RPMI8226 (cell line): ENCODE measurements around the gene NLRP3.
"Not testable (repeated sequence)": the region's sequence is repeated elsewhere in the genome, so short reads cannot be mapped to it uniquely, and the experiment has no call there.

Experiments used
- DNase-seq: peaks from one replicate; pipeline ENCODE4 v3.0.0-alpha.2; 2015

NLRP3 gene

GRCh38 chr1:247415423-247416361 lies at the start of gene NLRP3:
Gene NLRP3 (plus strand): TSS chr1:247416173. CDS start chr1:247418801, 2,628 bp downstream.
- DNase-seq = peak; percentile 73

GRCh38 chr1:247366345-247366744 lies 49.6 kb upstream of the NLRP3 start:
- not testable (repeated sequence) for DNase-seq

DNA sequence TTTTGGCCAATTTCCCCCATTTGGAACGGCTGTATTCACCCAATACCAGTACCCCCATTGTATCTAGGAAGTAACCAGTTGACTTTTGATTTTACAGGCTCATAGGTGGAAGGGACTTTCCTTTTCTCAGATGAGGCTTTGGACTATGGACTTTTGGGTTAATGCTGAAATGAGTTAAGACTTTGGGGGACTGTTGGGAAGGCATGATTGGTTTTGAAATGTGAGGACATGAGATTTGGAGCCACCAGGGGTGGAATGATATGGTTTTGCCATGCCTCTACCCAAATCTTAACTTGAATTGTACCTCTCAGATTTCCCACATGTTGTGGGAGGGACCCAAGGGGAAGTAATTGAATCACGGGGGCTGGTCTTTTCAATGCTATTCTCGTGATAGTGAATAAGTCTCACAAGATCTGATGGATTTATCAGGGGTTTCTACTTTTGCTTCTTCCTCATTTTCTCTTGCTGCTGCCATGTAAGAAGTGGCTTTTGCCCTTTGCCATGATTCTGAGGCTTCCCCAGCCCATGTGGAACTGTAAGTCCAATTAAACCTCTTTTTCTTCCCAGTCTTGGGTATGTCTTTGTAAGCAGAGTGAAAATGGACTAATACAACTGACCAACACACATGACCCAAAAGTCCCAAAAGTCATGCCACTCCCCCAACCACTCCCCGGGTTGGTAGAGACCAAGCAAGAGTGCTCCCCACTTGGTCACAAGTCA lies 48.9 kb upstream of the NLRP3 start:
- no peak for DNase-seq

DNA sequence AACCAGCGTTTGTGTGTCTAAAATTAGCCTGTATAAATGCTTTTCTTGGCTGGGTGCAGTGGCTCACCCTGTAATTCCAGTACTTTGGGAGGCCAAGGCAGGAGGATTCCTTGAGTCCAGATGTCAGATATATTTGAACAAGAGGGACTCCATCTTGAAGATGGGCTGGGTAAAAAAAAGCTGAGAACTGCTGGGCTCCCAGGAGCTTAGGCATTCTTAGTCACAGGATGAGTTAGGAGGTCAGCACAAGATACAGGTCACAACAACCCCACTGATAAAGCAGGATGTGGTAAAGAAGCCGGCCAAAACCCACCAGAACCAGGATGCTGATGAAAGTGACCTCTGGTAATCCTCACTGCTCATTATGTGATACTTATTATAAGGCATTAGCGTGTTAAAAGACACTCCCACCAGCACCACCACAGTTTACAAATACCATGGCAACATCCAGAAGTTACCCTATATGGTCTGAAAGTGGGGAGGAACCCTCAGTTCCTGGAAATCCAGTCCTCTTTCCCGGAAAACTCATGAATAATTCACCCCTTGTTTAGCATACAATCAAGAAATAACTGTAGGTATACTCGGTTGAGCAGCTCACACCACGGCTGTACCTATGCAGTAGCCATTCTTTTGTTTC lies 48.1 kb upstream of the NLRP3 start:
- DNase-seq = no peak

- DNase-seq = peak; percentile 48
Observed at GRCh38 chr1:247368490-247369145, 47.4 kb upstream of the NLRP3 start.

- DNase-seq = no peak
Observed at GRCh38 chr1:247370786-247371732, 44.9 kb upstream of the NLRP3 start.

DNA sequence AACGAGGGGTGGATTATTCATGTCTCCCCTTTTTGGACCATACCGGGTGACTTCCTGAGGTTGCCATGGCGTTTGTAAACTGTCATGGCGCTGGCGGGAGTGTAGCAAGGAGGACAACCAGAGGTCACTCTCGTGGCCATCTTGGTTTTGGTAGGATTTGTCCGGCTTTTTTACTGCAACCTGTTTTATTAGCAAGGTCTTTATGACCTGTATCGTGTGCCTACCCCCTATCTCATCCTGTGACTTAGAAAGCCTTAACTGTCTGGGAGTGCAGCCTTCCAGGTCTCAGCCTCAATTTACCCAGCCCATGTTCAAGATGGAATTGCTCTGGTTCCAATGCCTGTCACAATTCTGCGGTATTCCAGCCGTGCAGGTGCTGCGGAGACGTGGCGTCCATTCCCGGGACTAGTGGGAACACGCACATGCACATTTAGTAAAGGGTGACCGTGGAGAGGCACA lies 44.1 kb upstream of the NLRP3 start:
- no peak for DNase-seq

DNA sequence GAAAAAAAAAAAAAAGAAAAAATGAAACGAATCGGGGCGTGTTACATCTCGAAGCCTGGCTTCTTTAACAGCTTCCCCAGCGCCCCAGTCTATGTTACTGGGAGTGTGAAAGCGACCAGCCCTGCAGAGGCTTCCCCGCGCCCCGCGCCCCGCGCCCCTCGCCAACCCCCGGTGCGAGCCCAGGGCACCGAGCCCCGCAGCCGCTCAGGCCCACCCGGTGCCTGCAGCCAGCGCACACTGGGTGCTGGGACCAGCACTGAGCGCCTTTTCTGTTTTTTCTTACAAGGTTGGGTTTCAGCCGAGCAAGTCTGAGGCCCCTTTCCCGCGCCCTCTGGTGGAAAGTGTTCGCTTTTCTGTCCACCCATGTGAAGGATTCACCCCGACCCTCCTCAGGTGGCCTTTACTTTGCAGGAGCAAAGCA lies 42.2 kb upstream of the NLRP3 start:
- DNase-seq = peak; percentile 82

DNA sequence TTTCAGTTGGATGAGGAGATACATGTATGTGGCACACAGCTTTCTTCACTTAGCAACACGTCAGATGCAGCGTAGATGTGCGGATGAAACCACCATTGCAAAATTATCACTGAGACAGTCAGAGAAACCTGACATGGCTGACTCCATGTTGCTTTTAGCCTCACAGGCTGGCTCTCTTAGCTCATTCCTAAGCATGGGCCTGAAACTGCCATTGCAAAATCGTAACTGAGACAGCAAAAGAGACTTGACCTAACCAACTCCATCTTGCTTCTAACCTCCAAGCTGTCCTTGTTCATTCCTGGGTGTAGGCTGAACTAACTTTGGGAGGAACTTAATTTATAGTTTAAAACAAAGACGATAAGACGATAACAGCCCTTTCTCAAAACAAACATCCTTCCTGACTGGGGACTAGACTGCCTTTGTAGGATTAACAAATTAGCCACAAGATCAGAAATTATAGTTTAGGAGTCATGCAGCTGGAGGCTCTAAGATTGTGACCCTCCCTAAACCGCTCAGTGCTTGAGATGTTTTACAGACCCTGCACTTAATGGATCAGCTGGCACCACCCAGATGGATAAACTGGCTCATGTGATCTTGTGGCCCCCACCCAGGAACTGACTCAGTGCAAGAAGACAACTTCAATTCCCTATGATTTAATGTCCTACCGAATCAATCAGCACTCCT lies 41.2 kb upstream of the NLRP3 start:
- DNase-seq = not testable (repeated sequence)

DNA sequence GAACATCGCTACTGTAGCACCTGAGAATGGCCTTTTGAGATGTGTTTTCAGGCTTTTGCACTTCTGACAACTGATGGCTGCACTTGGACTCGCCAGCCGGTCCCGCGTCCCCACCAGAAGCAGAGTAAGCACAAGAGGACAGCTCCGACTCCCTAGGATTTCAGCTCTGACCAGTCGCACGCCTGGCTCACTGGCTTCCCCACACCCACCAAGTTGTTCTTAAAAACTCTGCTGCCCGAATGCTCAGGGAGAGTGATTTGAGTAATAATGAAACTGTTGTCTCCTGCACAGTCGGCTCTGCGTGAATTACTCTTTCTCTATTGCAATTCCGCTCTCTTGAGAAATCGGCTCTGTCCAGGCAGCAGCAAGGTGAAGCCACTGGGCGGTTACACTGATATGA lies 40.2 kb upstream of the NLRP3 start:
- no peak for DNase-seq

DNA sequence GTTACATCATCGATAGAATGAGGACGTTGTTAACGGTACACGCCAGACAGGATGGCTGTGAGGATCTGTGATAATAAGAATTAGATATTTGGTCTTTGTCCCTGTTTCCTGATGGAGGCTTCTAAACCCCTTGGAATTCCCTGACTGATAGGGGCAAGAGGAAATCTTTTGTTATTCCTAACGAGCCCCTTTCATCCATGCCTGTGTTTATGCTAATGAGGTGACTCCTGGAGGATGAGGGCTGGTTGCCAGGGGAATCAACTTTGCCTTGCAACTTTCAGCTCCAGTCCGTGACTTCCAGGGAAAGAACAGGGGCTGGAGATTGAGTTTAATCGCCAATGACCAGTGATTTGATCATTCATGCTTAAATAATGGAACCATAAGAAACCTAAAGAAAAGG lies 39.3 kb upstream of the NLRP3 start:
- DNase-seq = no peak

DNA sequence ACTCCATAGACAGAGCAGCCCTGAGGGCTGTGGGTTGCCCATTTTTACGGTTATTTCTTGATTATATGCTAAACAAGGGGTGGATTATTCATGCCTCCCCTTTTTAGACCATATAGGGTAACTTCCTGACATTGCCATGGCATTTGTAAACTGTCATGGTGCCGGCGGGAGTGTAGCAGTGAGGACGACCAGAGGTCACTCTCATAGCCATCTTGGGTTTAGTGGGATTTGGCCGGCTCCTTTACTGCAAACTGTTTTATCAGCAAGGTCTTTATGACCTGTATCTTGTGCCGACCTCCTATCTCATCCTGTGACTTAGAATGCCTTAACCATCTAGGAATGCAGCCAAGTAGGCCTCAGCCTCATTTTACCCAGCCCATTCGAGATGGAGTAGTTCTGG lies 38.3 kb upstream of the NLRP3 start:
- DNase-seq = not testable (repeated sequence)

DNA sequence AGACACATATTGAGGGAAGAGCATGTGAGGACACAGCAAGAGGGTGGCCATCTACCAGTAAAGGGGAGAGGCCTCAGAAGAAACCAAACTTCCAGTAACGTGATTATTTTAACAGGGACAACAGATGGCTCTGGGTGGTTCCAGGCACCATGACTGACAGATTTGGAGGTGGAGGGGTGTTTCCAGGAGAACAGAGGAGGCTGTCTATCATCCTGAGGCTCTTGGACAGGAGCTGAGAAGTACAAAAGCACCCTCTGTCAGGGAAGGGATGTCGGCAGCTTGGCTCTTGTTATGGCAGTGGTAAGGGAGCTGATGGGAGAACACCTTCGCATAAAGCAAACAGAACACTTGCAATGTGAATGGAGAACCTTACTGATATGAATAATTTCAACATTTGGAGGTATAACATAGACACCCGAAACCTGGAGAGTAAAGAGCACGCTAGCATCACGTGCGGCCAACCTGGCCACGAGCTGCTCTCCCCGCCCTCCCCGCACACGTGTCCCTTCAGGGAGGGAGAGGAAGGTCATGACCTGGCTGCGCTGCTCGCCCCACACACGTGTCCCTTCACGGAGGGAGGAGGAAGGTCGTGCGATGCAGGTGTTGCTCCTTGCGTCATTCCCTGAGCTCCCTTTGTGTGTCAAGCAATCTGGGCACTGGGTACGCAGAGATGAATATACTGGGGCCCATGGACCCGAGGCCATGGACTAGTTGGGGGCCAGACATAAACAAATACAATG lies 37.5 kb upstream of the NLRP3 start:
- no peak for DNase-seq

GRCh38 chr1:247385283-247385682 lies 30.7 kb upstream of the NLRP3 start:
- DNase-seq = no peak

GRCh38 chr1:247386217-247386616 lies 29.8 kb upstream of the NLRP3 start:
- DNase-seq = no peak

- DNase-seq = peak; percentile 28
Observed at GRCh38 chr1:247386687-247387086, 29.3 kb upstream of the NLRP3 start.

DNA sequence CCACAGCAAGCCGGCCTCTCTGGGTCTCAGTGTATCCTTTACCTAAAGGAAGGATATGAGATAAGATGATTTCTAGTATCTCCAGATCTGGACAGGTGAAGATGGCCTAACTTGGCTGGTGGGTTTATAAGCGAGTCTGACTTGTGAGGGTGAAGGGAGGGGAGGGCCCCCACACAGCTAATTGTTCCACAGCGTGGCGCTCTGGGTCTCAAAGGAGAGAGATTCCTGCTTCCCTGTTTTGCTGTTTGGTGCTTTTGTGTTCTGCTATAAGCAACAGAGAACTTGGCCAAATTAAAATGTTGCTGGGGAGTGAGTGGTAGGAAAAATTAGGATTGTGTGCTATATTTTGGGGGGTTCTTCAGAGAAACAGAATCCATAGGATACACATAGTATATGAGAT lies 28.9 kb upstream of the NLRP3 start:
- no peak for DNase-seq

DNA sequence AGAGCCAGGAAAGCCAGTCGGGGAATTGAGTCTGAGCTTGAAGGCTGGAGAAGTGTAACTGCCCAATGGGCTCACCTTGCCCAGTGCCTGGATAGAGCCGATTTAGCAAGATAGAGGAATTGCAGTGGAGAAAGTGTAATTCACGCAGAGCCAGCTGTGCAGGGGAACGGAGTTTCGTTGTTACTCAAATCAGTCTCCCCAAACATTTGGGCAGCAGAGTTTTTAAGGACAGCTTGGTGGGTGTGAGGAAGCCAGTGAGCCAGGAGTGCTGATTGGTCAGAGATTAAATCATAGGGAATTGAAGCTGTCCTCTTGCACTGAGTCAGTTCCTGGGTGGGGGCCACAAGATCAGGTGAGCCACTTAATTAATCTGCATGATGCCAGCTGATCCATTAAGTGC lies 28.4 kb upstream of the NLRP3 start:
- DNase-seq = no peak

- peak; percentile 99 for DNase-seq
Observed at GRCh38 chr1:247390116-247390791, 25.7 kb upstream of the NLRP3 start.

GRCh38 chr1:247390996-247391395 lies 25.0 kb upstream of the NLRP3 start:
- DNase-seq = peak; percentile 40
